Lower leg skin (tissue), 3 donors: ENCODE data around the gene CUL4A.

Experiments
- POLR2A ChIP-seq, 2 donors: fragments of 450-650 bp; IDR thresholded peaks; one replicate each; pipeline ENCODE4 v1.6.1; 2016 to 2017; ENCODE audit warnings: antibody characterized with exemption in 2 of 2, mild to moderate bottlenecking in 1 of 2, moderate library complexity in 1 of 2
- TF ChIP-seq, protein P1 (sequence below), 3 donors: fragments of 450-650 bp; IDR thresholded peaks; one replicate each; pipeline ENCODE4 v1.5.1; 2016; ENCODE audit warnings: antibody characterized with exemption in 3 of 3, mild to moderate bottlenecking in 3 of 3, moderate library complexity in 2 of 3

GRCh38 chr13:113167575-113167974 lies 41.8 kb upstream of the CUL4A start:
- TF ChIP-seq POLR2A (IDR thresholded peaks at IDR 0.05), result no peak
- TF ChIP-seq, protein P1, sequence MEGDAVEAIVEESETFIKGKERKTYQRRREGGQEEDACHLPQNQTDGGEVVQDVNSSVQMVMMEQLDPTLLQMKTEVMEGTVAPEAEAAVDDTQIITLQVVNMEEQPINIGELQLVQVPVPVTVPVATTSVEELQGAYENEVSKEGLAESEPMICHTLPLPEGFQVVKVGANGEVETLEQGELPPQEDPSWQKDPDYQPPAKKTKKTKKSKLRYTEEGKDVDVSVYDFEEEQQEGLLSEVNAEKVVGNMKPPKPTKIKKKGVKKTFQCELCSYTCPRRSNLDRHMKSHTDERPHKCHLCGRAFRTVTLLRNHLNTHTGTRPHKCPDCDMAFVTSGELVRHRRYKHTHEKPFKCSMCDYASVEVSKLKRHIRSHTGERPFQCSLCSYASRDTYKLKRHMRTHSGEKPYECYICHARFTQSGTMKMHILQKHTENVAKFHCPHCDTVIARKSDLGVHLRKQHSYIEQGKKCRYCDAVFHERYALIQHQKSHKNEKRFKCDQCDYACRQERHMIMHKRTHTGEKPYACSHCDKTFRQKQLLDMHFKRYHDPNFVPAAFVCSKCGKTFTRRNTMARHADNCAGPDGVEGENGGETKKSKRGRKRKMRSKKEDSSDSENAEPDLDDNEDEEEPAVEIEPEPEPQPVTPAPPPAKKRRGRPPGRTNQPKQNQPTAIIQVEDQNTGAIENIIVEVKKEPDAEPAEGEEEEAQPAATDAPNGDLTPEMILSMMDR (IDR thresholded peaks at IDR 0.05), result no peak
